ENCODE data around the gene C1orf21.

C1orf21 gene

GRCh38 chr1:184416481-184416880 lies 29.7 kb downstream of the C1orf21 start:
- Mint-ChIP-seq H3K9me3 (no peaks in the 10 kb centered on the region), H3K27ac (no peak overlapping the region), H3K36me3 (ENCODE audit: low read depth) (no peaks in the 10 kb centered on the region), H3K4me3 (no peak overlapping the region), H3K4me1 (ENCODE audit: low read depth) (no peaks in the 10 kb centered on the region), H3K27me3 (ENCODE audit: low read depth) (peaks cover 26% of the 10 kb centered on the region)

- no peaks in the 10 kb centered on the region for H3K36me3 Mint-ChIP-seq (ENCODE audit: low read depth)
- no peaks in the 10 kb centered on the region for H3K4me1 Mint-ChIP-seq (ENCODE audit: low read depth)
- H3K27me3 Mint-ChIP-seq (ENCODE audit: low read depth): peaks cover 26% of the 10 kb centered on the region
- H3K27ac Mint-ChIP-seq: no peak overlapping the region
- H3K4me3 Mint-ChIP-seq: no peak overlapping the region
- H3K9me3 Mint-ChIP-seq: no peaks in the 10 kb centered on the region
Observed at GRCh38 chr1:184416946-184417345, 30.1 kb downstream of the C1orf21 start.

GRCh38 chr1:184417916-184418315 lies 31.1 kb downstream of the C1orf21 start:
- no peaks in the 10 kb centered on the region for H3K36me3 Mint-ChIP-seq (ENCODE audit: low read depth)
- H3K4me1 Mint-ChIP-seq (ENCODE audit: low read depth): no peaks in the 10 kb centered on the region
- H3K27ac Mint-ChIP-seq: no peak overlapping the region
- H3K4me3 Mint-ChIP-seq: no peak overlapping the region
- no peaks in the 10 kb centered on the region for H3K9me3 Mint-ChIP-seq
- peaks cover 26% of the 10 kb centered on the region for H3K27me3 Mint-ChIP-seq (ENCODE audit: low read depth)

- Mint-ChIP-seq H3K4me1 (ENCODE audit: low read depth) (no peaks in the 10 kb centered on the region), H3K27ac (no peak overlapping the region), H3K4me3 (no peak overlapping the region), H3K36me3 (ENCODE audit: low read depth) (no peaks in the 10 kb centered on the region), H3K27me3 (ENCODE audit: low read depth) (peaks cover 20% of the 10 kb centered on the region), H3K9me3 (no peaks in the 10 kb centered on the region)
Observed at GRCh38 chr1:184418652-184419349, 32.0 kb downstream of the C1orf21 start.

GRCh38 chr1:184419350-184420161 lies 32.7 kb downstream of the C1orf21 start:
- H3K27me3 Mint-ChIP-seq (ENCODE audit: low read depth): peaks cover 20% of the 10 kb centered on the region
- no peaks in the 10 kb centered on the region for H3K36me3 Mint-ChIP-seq (ENCODE audit: low read depth)
- H3K4me1 Mint-ChIP-seq (ENCODE audit: low read depth): no peaks in the 10 kb centered on the region
- no peaks in the 10 kb centered on the region for H3K9me3 Mint-ChIP-seq
- H3K4me3 Mint-ChIP-seq: no peak overlapping the region
- no peak overlapping the region for H3K27ac Mint-ChIP-seq

- H3K4me1 Mint-ChIP-seq (ENCODE audit: low read depth): no peaks in the 10 kb centered on the region
Observed at GRCh38 chr1:184422490-184423233, 35.8 kb downstream of the C1orf21 start.

GRCh38 chr1:184423649-184424048 lies 36.8 kb downstream of the C1orf21 start:
- Mint-ChIP-seq H3K27ac (no peak overlapping the region), H3K9me3 (no peaks in the 10 kb centered on the region), H3K4me3 (no peak overlapping the region), H3K4me1 (ENCODE audit: low read depth) (no peaks in the 10 kb centered on the region), H3K36me3 (ENCODE audit: low read depth) (no peaks in the 10 kb centered on the region), H3K27me3 (ENCODE audit: low read depth) (peaks cover 4% of the 10 kb centered on the region)

More at GRCh38 chr1:184422490-184423233, 35.8 kb downstream of the C1orf21 start:
- Mint-ChIP-seq H3K36me3 (ENCODE audit: low read depth) (no peaks in the 10 kb centered on the region), H3K4me3 (no peak overlapping the region), H3K9me3 (no peaks in the 10 kb centered on the region), H3K27ac (no peak overlapping the region), H3K27me3 (ENCODE audit: low read depth) (peaks cover 4% of the 10 kb centered on the region)

- H3K27ac Mint-ChIP-seq: no peak overlapping the region
- no peak overlapping the region for H3K4me3 Mint-ChIP-seq
- H3K36me3 Mint-ChIP-seq (ENCODE audit: low read depth): no peaks in the 10 kb centered on the region
- H3K27me3 Mint-ChIP-seq (ENCODE audit: low read depth): peaks cover 4% of the 10 kb centered on the region
- no peaks in the 10 kb centered on the region for H3K4me1 Mint-ChIP-seq (ENCODE audit: low read depth)
- no peaks in the 10 kb centered on the region for H3K9me3 Mint-ChIP-seq
Observed at GRCh38 chr1:184424157-184424556, 37.3 kb downstream of the C1orf21 start.

GRCh38 chr1:184424945-184425344 lies 38.1 kb downstream of the C1orf21 start:
- H3K4me3 Mint-ChIP-seq: no peak overlapping the region
- no peaks in the 10 kb centered on the region for H3K27me3 Mint-ChIP-seq (ENCODE audit: low read depth)
- no peaks in the 10 kb centered on the region for H3K9me3 Mint-ChIP-seq
- no peak overlapping the region for H3K27ac Mint-ChIP-seq
- H3K4me1 Mint-ChIP-seq (ENCODE audit: low read depth): no peaks in the 10 kb centered on the region
- no peaks in the 10 kb centered on the region for H3K36me3 Mint-ChIP-seq (ENCODE audit: low read depth)

GRCh38 chr1:184425449-184426277 lies 38.8 kb downstream of the C1orf21 start:
- no peaks in the 10 kb centered on the region for H3K36me3 Mint-ChIP-seq (ENCODE audit: low read depth)
- H3K9me3 Mint-ChIP-seq: no peaks in the 10 kb centered on the region
- H3K4me1 Mint-ChIP-seq (ENCODE audit: low read depth): no peaks in the 10 kb centered on the region
- no peak overlapping the region for H3K27ac Mint-ChIP-seq
- H3K27me3 Mint-ChIP-seq (ENCODE audit: low read depth): no peaks in the 10 kb centered on the region
- no peak overlapping the region for H3K4me3 Mint-ChIP-seq

GRCh38 chr1:184426278-184426674 lies 39.4 kb downstream of the C1orf21 start:
- no peaks in the 10 kb centered on the region for H3K4me1 Mint-ChIP-seq (ENCODE audit: low read depth)
- H3K4me3 Mint-ChIP-seq: no peak overlapping the region
- no peaks in the 10 kb centered on the region for H3K36me3 Mint-ChIP-seq (ENCODE audit: low read depth)
- no peak overlapping the region for H3K27ac Mint-ChIP-seq
- H3K27me3 Mint-ChIP-seq (ENCODE audit: low read depth): no peaks in the 10 kb centered on the region
- H3K9me3 Mint-ChIP-seq: no peaks in the 10 kb centered on the region

GRCh38 chr1:184427722-184428121 lies 40.9 kb downstream of the C1orf21 start:
- no peak overlapping the region for H3K4me3 Mint-ChIP-seq
- no peaks in the 10 kb centered on the region for H3K27me3 Mint-ChIP-seq (ENCODE audit: low read depth)
- no peaks in the 10 kb centered on the region for H3K36me3 Mint-ChIP-seq (ENCODE audit: low read depth)
- no peak overlapping the region for H3K27ac Mint-ChIP-seq
- H3K4me1 Mint-ChIP-seq (ENCODE audit: low read depth): no peaks in the 10 kb centered on the region
- H3K9me3 Mint-ChIP-seq: no peaks in the 10 kb centered on the region

GRCh38 chr1:184428604-184429003 lies 41.8 kb downstream of the C1orf21 start:
- Mint-ChIP-seq H3K4me3 (no peak overlapping the region), H3K27me3 (ENCODE audit: low read depth) (no peaks in the 10 kb centered on the region), H3K4me1 (ENCODE audit: low read depth) (no peaks in the 10 kb centered on the region), H3K9me3 (no peaks in the 10 kb centered on the region), H3K27ac (no peak overlapping the region), H3K36me3 (ENCODE audit: low read depth) (no peaks in the 10 kb centered on the region)

- Mint-ChIP-seq H3K36me3 (ENCODE audit: low read depth) (no peaks in the 10 kb centered on the region), H3K27me3 (ENCODE audit: low read depth) (no peaks in the 10 kb centered on the region), H3K4me1 (ENCODE audit: low read depth) (no peaks in the 10 kb centered on the region), H3K27ac (no peak overlapping the region), H3K4me3 (no peak overlapping the region), H3K9me3 (no peaks in the 10 kb centered on the region)
Observed at GRCh38 chr1:184429335-184429734, 42.5 kb downstream of the C1orf21 start.

All from T-helper 1 cell treated with Interleukin-12 subunit alpha and Interleukin-12 subunit beta and Interleukin-4 antibody, amounts not matched to agents 30 μg/mL and 1 μg/mL, for 36 hours (primary cell).